AML-193 (cell line): ENCODE measurements around the gene ADAMTS18.

Source experiments
- DNase-seq, 2 experiments: peaks; one replicate each; lab custom pipeline; 2025; lab: John Stamatoyannopoulos, UW

Gene ADAMTS18

DNA sequence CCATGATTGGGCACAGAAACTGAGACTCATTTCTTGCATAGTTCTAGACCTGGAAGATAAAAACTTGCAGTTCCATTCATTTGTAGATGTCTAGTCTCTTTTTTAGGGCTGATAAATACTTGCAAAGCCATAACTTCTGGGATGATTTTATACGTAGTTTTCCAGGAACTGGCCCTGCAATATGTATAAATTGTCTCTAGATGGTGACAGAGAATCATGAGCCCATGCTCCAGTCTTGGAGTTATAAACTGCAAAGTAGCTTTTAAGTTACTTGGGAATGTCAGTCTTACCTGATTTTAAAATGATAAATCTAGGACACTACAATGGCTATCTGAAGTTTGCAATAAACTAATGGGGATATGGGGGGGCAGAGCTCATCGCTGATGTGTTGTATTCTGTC, 3.0 kb upstream of the ADAMTS18 start:
- no peak for DNase-seq

DNA sequence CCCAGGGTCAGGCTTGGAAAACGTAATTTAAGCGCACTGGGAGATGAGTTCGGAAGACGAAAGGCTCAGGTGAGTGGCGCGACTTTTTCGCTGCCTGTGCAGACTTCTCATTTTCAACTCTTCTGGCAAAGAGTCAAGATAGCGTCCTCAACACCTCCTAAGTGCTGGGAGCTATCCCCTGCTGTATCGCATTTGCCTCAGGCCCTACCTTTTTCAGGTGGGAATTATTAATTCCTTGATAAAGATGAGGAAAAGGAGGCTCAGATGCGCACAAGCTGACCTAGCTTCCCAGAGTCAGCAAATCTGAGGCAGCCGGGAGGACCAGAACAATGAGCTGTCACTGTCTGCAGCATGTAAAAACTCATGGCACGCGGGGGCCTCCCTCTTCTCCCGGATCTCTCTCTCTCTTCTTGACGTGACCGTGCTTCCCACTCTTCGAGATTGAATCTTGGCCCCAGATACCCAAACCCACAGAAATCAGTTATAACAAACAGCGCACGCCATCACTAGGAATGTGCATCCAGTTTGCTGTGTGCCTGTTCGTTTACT, 512 bp upstream of the ADAMTS18 start:
- no peak for DNase-seq

DNA sequence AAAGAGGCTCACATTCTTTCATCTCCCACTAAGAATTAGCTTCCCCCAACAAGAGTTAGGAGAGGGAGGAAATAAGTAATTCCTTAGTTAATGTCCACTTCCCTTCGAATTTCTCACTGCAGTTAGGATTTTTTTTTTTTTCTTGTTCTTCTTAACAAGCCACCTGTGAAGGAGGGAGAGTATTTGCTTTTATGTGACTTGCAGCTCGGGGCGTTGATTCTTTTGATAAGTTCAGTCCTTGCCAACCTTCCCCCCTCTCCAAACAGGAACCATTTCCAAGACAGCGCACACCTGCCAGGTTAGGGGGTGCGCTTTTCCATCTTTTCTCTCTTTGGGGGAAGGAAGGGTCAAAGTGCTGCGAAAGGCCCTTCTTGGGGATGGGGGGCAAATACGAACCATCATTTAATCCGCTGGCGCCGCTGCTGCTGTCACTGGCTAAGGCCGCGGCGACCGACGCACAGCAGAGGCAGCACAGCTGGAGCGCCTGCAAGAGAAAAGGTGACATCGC, 758 bp downstream of the ADAMTS18 start:
- DNase-seq = no peak

DNA sequence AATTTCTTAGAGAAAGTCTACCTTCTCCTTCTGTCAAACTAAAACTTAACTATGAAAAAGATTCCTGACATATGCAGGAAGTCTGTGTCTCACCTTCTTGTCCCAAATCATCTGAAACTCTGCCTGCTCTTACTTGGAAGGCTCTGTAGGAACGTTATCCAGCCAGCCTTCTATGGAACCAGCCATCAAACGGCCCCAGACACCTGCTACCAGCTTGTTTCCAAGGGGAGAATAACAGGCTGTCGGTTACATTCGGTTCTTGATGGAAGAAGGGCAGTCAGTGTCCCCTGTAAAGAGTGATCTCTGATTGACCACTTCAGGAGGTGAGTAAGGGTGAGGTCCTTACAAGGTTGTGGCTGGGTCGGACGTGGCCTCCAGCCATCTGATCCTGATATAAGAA, 1.7 kb downstream of the ADAMTS18 start:
- no peak for DNase-seq

DNA sequence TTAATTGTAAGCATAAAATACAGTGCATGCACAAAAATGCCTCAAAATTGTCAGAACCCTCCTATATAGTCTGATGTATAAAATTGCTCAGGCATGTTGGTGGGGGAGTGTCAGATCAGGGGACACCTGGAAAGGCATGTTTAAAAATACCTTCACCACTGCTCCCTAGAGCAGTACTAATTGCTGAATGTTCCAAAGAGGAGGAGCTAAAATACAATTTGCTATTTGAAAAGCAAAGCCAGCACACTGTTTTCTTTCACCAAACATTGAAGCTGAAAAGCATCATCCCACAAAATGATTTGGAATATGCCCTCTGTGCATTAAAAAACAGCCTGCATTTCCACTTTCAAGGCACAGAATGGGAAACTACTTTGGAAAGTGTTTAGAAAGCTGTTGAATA, 2.6 kb downstream of the ADAMTS18 start:
- no peak for DNase-seq

DNA sequence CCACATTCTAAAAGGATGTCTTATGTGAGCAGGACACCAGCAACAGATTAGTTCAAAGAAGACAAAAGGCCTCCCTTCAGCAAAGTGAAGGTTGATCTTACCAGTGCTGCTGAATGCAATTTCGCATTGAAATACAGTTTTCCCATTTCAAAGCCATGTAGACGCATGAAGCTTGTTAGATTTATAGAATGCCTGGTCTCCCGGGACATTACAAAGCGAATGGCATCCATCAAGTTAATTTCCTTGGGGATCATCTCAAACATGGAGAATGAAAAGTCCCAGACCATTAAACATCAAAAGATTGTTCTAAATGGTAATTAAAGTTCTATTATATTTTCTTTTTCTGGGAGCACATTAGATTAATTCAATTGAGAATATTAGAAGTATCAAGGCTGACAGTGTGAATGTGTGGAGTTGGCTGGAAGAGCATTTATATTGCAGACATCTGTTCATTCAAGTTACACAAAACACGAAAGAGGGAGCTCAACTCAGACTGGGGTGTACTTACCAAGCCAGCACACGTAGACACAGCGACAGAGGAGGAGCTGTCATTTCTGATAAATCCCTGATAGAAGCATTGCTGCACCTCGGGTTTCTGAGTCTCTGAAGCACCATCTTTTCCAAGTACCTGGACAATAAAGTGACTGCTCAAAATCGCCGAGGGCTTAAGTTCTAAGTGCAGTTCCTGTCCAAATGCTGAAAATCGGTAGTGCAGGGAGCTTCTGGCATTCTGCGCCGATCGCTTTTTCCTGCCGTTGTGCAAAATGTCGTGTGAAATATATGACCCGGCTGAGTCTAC, 3.8 kb downstream of the ADAMTS18 start:
- DNase-seq = no peak

DNA sequence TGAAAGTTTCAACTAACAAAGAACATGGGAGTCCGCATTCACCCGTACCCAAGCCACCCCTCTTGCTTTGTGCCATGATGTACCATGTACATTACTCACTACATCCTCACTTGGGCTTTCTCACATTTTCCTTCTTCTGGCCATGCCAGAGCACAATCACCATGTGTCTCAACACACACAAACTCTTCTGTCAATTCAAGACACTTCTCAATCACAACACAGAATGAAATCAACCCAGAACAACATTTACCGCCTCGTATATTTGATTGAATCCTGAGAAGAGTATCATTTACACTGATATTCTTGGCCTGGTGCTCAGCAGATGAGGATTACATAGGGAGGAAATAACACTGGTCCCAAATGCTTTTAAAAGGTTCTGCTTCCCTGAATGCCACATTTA, 4.5 kb downstream of the ADAMTS18 start:
- DNase-seq = no peak

DNA sequence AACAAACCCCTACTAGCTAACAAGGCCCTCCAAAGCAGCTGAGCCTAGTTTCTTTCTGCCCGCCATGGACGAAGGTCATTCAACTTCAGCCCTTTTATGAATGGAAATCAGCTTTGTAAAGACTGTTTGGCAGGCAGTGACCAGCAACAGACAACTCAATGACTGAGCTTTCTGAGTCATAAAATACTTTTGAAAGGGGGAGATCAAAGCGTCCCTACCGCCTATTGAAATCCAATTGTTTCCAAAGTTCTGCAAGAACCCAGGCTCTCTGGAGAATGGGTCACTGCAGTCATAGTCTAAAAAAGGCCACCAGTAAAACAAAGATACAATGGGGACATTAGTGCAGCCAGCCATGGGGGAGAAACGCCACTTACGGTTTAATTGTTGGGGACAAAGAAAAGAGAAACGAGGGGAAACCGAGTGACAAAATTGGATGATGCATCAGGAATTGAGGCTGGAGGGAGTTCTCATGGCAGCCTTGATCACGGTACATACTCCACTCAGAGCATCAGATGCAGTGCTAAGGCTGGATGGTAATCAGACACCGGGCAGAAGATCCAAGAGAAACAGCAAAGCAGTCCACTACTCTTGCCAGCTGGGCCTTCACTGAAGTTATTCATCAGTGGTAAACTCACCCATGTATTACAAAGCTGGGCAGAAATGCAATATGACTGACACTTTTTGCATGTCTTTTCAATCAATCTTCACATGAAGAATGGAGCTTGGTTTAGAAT, 9.8 kb downstream of the ADAMTS18 start:
- DNase-seq = no peak

DNA sequence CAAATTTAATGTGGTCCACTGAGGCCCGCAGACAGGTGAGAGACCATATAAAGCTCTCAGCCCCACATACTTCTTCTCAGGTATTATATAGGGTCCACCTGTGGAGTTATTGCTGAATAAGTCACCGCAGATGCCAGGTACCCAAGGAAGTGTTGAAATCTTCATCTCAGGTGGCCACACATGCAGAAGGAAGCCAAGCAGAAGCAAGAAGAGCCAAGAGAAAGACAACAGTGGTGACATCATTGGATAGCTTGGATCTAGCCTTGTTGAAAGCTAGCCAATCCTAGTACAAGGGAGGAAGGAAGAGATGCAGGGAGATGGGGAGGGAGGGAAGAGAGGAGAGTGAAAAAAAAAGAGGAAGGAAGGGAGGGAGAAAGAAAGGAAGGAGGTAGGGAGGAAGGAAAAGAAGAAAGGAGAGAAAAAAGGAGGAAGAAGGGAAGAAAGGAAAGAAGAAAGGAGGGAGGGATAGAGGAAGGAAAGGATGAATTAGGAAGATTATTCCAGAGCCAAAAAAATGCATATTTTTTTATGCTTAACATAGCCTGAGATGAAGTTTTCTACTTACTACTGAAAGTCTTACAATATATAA, 12.5 kb downstream of the ADAMTS18 start:
- no peak for DNase-seq

DNA sequence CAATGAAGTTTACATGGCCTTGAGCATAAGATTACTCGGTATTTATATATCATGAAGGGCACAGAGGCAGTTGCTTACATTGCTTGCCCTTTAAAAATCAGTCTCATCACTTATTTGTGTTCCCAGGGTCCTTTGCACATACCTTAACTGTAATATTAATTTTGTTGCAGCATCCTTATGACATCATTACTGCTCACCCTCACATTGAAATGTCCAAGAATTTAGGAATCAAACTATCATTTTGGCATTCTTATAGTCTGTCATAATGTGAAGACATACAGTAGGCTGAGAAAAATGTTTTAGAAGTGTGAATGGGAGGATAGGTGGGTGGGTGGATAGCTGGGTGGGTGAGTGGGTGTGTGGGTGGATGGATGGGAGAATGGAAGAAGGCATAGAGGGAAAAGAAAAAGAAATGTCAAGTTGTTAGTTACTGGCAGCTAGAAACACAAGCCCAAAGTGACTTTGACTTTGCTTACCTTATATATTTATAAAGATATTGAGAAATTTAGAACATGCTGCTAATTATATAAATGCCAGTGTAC, 17.8 kb downstream of the ADAMTS18 start:
- DNase-seq = no peak

DNA sequence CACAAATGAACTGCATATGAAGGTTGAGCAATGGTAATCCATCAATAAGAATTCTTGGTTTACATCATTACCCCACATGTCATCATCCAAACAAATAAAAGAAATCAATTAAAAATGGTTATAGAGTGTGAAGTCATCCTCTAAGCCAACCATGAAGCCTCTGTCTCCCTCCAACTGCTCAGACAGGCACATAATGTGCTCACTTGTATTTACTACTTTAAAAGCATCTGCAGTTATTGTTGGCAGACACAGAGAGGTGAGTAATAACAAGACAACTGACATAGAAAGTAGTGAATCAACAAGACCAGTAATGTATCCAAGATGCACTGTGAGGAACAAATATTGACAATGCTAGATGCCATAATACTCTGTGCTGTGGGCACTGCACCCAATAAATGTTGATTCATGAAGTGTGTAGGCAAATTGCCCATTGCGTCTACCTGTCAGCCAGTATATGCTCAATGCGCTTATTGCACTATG, 20.0 kb downstream of the ADAMTS18 start:
- DNase-seq = no peak

DNA sequence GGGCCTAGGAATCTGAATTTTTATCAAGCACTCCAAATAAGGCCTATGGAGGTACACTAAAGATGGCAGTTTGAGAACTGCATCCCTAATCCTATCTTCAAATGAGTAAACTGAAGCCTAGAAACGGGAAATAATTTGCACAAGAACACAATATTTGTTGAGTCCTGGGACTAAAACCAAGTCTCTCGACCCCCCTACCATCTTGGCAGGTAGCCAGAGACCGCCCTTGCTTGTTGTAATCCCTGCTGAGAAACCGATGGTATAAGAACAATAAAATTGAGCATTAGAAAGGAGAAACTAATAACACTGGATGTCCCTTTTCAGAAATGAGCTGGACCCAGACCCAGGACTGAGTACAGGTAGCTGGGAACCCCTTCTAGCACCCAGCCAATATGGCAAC, 24.4 kb downstream of the ADAMTS18 start:
- no peak for DNase-seq

DNA sequence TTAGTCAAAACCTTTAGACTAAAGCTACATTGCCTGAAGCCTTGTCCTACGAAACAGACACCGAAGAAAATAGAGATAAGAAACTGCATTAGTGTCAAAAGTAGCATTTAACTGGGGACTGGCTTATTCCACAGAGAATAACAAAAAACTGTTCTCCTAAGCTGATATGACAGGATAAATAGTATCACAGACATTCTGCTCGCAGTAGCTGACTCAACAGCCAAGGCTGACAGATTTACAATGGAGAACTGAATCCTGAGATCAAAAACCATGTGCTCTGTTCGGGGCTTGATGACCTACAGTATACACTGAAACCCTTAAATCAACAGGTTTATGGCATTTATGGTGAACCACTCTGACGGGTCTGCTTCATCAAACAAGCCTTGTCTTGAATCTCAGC, 25.5 kb downstream of the ADAMTS18 start:
- DNase-seq = no peak

DNA sequence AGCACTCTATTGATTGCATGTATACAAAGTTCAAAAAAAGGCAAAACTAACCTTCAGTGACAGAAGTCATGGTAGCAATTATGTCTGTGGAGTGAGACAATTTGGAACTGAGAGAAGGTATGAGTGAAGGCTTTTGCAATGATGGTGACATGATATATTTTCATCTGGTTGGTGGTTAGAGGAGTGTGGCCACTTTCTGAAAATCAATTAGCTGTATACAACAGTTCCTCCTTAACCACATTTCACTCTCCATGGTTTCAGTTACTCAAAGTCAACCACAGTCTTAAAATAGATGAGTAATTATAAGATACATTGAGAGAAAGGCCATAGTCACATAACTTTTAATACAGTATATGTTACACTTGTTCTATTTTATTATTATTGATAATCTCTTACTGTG, 26.2 kb downstream of the ADAMTS18 start:
- DNase-seq = no peak

DNA sequence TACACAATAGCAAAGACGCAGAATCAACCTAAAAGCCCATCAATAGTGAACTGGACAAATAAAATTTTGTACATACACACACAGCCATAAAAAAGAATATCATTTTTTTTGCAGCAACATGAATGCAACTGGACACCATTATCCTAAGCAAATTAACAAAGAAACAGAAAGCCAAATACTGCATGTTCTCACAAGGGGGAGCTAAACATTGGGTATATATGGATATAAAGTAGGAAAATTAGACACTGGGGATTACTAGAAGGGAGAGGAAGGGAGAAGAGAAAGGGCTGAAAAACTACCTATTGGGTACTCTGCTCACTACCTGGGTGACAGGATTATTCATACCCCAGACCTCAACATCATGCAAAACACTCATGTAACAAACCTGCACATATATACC, 28.2 kb downstream of the ADAMTS18 start:
- no peak for DNase-seq

DNA sequence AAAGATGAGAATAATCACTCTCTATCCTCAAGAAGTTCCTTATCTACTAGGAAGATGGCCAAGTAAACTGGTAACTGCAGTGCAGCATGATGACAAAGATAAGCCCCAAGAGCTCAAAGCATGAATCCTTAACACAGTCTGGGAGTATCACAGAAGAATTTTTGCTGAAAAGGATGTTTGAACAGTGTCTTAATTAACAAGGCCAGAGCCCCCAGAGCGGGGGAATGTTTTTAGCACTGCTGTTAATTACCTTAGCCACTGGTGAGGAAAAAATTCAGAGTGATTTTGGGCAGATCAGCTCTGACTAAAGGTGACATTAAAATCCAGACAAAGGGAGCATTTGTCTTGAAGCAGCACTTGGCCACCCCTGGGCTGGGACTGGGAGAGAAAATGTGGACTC, 30.1 kb downstream of the ADAMTS18 start:
- DNase-seq = no peak

DNA sequence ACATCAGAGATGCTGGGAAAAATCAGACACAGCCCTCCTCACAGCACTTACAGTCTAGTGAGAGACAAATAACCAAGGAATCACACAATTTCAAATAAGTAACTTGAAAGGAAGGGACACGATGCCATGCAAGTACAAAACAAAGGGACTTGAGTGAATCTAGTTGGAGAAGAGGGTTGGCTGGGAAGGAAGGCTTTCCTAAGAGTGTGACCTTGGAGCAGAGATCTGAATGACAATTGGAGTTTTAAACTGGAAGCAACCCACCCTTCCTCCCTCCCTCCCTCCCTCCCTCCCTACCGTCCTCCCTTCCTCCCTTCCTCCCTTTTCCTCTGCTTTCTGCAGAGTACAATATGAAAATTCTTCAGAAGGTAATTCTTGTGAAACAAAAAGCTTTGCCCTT, 31.1 kb downstream of the ADAMTS18 start:
- no peak for DNase-seq

DNA sequence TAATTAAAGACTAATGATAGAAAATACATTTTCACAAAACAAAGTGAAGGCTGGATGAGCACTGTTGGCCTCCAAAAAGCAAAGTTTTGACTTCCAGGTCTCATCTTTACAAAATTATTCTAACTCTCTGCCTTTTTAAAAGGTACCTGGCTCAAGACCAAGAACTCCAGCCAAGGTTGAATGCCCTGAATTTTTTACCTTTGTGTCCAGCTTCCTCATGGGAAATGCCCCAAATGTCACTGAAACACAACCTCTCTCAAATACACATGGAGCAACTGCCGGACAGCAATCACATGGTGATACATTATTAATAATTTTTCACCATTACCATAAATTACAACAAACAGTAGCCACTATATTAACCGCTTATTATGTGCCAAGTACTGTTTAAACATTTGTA, 32.2 kb downstream of the ADAMTS18 start:
- no peak for DNase-seq

DNA sequence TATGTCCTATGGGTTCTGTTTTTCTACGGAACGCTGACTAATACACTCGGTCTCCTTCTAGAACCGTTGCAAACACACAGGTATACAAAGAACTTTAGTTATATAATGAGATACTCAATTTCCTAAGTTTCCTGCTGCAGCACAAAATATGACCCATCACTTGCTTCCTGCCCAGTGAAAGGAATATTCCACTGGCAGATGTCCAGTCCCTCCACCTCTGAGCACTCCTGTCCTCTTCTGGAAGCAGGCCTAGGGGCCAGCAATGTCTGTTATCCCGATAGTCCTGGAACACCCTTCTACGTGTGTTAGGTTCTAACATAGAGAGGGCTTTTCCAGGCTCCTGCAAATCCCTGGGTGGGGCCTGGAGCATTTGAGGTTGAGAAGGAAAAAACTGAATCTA, 32.7 kb downstream of the ADAMTS18 start:
- DNase-seq = no peak

DNA sequence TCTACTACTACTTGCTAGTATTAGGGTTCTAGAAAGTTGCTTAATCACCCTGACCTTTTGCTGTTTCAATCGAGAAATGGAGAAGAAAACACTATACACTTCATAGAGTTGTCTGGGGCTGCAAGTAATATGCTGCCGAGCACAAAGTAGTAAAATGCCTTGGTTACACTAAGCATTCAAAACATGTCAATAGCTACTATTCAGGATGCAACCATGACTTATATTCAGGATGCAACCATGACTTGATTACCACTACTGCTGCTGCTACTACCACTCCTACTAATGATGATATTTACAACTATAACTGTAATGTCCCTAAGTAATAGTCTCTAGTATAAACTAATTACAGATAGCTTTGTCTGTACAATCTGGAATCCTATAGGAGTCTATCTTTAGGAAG, 35.3 kb downstream of the ADAMTS18 start:
- no peak for DNase-seq

DNA sequence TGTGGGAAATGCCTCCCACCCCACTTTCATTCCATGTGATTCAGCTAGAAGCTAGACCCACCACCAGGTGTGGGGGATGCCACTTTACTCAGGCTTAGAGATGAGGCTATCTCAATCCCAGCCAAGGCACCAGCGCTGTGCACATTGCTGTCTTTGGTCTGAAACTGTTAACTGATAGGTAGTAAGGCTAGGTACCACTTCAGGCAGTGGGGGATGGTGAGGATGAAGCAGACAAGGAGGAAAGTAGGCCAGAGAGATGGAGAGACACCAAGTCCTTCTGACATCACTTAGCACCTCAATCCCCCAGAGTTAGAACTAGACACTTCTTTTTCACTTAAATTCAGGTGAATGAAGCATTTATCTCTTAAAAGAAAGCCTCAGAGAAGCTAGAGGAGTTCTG, 35.8 kb downstream of the ADAMTS18 start:
- DNase-seq = no peak

DNA sequence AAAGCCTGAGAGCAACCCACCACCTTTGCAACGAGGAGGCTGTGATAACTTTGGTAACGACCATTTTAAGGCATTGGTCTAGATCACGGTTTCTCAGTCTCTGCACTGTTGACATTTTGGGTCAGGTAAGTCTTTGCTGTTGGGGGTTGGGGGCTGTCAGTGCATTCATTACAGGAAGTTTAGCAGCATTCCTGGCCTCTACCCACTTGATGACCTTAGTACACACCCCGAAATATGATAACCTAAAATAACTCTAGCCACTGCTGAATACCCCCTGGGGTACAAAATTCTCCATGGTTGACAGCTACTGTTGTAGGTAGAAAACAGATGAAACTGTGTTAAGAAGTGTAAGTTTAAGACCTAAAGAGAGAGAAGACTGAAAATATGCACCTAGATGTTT, 36.3 kb downstream of the ADAMTS18 start:
- no peak for DNase-seq
